HG02571 (cell line): ENCODE measurements around the gene ADGRF3.
"Not testable (repeated sequence)": the region's sequence is repeated elsewhere in the genome, so short reads cannot be mapped to it uniquely, and the experiment has no call there.

Experiments
- ATAC-seq: cut with Tn5 transposase; IDR thresholded peaks from one replicate; pipeline ENCODE4 v1.9.1; 2021; ENCODE audit warnings: mild to moderate bottlenecking, moderate library complexity; ENCODE audit not compliant: unreplicated experiment

Gene ADGRF3

GRCh38 chr2:26346454-26347053 is at the start of gene ADGRF3:
Gene ADGRF3 (minus strand): TSS chr2:26346789. CDS start chr2:26346234, 555 bp downstream.
- ATAC-seq = no peak

- no peak for ATAC-seq
Observed at GRCh38 chr2:26395394-26395793, 48.8 kb upstream of the ADGRF3 start.

- no peak for ATAC-seq
Observed at GRCh38 chr2:26394694-26395093, 48.1 kb upstream of the ADGRF3 start.

GRCh38 chr2:26387189-26387588 is 40.6 kb upstream of the ADGRF3 start:
- ATAC-seq = no peak

GRCh38 chr2:26384597-26384996 is 38.0 kb upstream of the ADGRF3 start:
- ATAC-seq = no peak

- ATAC-seq = no peak
Observed at GRCh38 chr2:26384183-26384582, 37.6 kb upstream of the ADGRF3 start.

GRCh38 chr2:26382564-26382963 is 36.0 kb upstream of the ADGRF3 start:
- ATAC-seq = no peak

GRCh38 chr2:26380281-26380680 is 33.7 kb upstream of the ADGRF3 start:
- no peak for ATAC-seq

- no peak for ATAC-seq
Observed at GRCh38 chr2:26376799-26377198, 30.2 kb upstream of the ADGRF3 start.

- not testable (repeated sequence) for ATAC-seq
Observed at GRCh38 chr2:26370909-26371308, 24.3 kb upstream of the ADGRF3 start.

GRCh38 chr2:26369664-26370063 is 23.1 kb upstream of the ADGRF3 start:
- not testable (repeated sequence) for ATAC-seq

- ATAC-seq = no peak
Observed at GRCh38 chr2:26366957-26367356, 20.4 kb upstream of the ADGRF3 start.

- ATAC-seq = no peak
Observed at GRCh38 chr2:26364669-26365068, 18.1 kb upstream of the ADGRF3 start.

GRCh38 chr2:26363958-26364357 is 17.4 kb upstream of the ADGRF3 start:
- ATAC-seq = no peak

- no peak for ATAC-seq
Observed at GRCh38 chr2:26363323-26363722, 16.7 kb upstream of the ADGRF3 start.

GRCh38 chr2:26359886-26360473 is 13.4 kb upstream of the ADGRF3 start:
- ATAC-seq = no peak

- no peak for ATAC-seq
Observed at GRCh38 chr2:26356771-26357170, 10.2 kb upstream of the ADGRF3 start.

GRCh38 chr2:26356111-26356510 is 9.5 kb upstream of the ADGRF3 start:
- no peak for ATAC-seq

GRCh38 chr2:26355038-26355995 is 8.7 kb upstream of the ADGRF3 start:
- no peak for ATAC-seq

GRCh38 chr2:26354469-26354868 is 7.9 kb upstream of the ADGRF3 start:
- not testable (repeated sequence) for ATAC-seq

- no peak for ATAC-seq
Observed at GRCh38 chr2:26352892-26353291, 6.3 kb upstream of the ADGRF3 start.
